ENCODE measurements around the gene MKS1. TPM values are rescaled to one million over a fixed set of nuclear protein-coding genes. Genes with fewer than 3 reads are reported as not detected.
A peak's percentile ranks its signal among the peaks of the same experiment; 100 is the strongest.

MKS1 gene
- polyA plus RNA-seq, 1 donor: 53.2 TPM

- no peak for DNase-seq
Measured at GRCh38 chr17:58205936-58206335, 13.1 kb downstream of the MKS1 start.

DNA sequence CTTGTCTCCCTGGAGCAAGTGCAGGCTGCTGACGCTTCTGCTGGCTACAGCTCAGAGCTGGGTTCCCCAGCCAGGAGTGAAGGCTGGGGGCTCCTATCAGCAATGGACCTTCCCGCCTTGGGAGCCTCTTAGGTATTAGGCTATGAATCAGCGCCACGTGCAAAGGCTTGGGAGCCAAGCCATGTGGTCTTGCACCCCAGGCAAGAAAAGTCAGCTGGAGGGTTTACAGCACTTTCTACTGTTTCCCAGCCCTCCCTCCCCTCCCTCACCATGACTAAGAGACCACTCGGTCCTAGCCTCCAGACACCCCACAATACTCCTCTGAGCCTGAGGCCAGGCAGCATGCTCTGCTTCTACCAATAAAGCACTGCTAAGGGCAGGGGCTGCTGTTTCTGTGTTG lies 14.3 kb downstream of the MKS1 start:
- no peak for DNase-seq

DNA sequence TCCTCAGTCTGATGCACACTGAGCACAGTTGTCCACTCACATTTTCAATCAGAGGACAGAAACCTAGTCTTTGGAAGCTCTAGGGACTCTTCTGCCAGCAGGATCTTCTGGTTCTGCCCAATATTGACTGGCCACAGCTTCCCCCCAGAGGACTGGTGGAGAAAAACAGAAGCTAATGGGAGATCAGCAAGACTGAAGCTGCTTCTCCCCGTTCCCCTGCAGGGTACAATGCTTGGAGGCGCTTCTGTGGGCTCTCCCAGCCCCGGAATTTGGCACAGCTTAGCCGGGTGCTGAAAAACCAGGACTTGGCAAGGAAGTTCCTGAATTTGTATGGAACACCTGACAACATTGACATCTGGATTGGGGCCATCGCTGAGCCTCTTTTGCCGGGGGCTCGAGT lies 16.2 kb downstream of the MKS1 start:
- no peak for DNase-seq

- DNase-seq: peak; percentile 11
Measured at GRCh38 chr17:58200024-58200633, 18.9 kb downstream of the MKS1 start.

- DNase-seq: no peak
Measured at GRCh38 chr17:58196610-58197009, 22.4 kb downstream of the MKS1 start.

GRCh38 chr17:58195518-58196123 lies 23.4 kb downstream of the MKS1 start:
- no peak for DNase-seq

DNA sequence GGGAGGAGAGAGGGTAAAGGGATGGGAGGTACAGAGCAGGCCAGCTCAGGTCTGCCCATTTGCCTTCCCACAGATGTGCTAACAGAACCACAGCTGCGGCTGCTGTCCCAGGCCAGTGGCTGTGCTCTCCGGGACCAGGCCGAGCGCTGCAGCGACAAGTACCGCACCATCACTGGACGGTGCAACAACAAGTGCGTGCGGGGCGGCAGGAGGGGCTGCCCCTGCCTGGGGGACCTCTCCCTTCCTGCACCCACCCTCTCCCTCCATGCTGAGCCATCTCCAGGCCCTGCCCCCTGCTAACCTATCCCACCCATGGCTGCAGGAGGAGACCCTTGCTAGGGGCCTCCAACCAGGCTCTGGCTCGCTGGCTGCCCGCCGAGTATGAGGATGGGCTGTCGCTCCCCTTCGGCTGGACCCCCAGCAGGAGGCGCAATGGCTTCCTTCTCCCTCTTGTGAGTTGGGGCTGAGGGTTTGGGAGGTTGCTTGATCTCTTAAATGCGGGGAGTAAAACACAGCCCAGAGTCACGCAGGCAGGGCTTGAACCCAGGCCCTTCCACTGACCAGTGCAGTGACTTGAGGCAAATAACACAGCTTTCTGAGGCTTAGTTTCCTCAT lies 25.3 kb downstream of the MKS1 start:
- no peak for DNase-seq

GRCh38 chr17:58192612-58193011 lies 26.4 kb downstream of the MKS1 start, which contains the start of gene EPX:
Gene EPX, plus strand, starts transcription at chr17:58192726. Its CDS starts 121 bp downstream, at chr17:58192847.
- DNase-seq: no peak

DNA sequence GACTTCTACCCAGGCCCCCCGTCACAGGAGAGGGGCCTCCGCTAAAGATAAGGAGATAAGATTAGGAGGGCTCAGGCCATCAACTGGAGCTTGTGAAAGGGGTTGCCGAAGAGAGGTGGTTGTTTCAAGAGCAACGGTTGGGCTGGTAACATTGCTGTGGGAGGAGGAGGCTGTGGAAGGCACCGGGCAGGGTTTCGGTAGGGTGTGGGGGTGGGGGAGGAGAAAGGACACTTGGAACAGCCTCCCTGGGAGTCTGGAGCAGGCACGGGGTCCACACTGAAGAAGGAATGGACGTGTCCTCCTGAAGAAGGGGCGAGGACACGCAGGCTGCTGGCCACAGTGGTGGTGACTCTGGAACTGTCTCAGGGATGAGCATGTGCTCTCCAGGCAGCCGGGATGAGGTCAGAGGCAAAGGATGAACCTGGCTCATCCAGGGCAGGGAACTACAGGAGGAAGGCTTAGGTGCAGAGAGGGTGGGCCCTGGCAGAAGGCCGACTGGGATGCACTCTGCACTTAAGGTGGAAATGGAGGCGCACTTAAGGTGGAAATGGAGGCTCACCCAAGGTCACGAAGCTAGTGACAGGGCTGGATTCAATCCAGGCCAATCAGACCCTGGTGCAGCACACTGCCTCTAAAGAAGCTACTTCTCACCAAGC lies 27.7 kb downstream of the MKS1 start:
- DNase-seq: no peak

- DNase-seq: no peak
Measured at GRCh38 chr17:58189436-58190146, 29.5 kb downstream of the MKS1 start.

DNA sequence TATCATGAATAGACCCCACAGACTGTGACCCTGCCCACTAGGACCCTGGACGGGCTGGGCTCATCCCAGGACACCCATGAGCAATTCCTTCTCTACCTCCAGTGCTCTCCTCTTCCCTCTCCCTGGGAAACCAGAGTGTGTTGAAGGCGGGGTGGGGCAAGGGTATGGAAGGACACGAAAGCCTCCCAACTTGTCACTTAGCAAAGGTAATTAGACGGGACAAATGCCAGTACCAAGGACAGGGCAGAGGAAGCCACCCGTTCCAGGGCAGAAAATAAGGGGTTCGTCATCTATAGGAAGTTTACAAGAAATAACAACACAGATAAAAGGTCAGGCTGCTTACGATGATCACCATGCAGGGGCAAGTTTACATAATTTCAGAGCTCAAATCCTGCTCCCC lies 31.4 kb downstream of the MKS1 start:
- no peak for DNase-seq

- DNase-seq: no peak
Measured at GRCh38 chr17:58187063-58187462, 32.0 kb downstream of the MKS1 start.

DNA sequence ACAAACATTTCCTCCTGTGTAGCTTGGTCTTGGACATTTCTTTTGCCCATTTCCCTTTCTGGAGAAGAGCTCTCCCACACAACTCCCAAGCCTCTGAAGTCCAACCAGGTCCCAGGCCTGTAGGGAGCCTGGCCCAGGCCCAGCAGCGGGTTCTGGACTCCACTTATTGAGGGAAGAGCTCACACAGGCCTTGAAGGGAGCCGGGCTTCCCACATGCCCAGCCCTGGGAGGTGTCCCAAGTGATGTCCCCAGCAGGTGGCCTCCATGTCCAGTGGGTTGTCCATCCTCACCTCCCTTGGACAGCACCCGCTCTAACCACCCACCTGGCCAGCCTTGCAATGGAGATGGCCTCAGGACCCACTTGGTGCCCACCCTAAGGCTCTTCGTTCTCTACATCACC lies 32.5 kb downstream of the MKS1 start:
- DNase-seq: no peak

DNA sequence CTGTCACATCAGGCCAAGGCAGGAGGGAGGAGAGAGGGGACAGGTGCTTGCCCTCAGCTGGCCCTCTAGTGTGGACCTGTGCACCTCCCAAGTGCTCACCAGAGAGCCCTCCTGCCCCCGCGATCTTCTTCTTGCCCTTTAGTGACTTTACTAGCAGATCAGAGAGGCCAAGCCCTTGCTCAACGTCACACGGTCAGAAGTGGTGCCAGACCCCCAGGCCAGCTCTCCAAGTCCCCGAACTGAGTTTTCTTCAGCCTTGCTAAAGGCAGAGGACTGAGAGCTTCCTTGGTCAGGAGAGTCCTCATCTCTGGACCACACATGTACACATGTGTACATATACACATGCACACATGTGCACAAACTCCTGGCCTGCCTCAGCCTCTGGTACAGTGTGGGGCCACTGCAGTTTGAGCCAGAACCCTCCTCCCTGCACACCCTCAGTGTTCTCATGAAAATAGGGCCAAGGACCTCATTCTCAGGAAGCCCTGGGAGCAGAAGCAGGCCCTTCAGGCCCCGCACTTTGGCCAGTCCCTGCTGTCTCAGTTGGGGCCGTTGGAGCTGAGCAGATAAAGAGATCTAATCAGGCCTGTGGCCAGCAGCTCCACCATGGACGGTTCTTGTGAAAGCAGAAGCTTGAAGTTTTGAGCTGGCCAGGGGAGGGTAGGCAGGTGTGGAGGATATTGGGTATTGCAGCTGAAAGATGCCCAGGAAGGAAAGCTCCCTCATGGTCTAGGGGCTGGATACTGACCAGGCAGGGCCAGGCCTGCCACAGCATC lies 33.9 kb downstream of the MKS1 start:
- no peak for DNase-seq

DNA sequence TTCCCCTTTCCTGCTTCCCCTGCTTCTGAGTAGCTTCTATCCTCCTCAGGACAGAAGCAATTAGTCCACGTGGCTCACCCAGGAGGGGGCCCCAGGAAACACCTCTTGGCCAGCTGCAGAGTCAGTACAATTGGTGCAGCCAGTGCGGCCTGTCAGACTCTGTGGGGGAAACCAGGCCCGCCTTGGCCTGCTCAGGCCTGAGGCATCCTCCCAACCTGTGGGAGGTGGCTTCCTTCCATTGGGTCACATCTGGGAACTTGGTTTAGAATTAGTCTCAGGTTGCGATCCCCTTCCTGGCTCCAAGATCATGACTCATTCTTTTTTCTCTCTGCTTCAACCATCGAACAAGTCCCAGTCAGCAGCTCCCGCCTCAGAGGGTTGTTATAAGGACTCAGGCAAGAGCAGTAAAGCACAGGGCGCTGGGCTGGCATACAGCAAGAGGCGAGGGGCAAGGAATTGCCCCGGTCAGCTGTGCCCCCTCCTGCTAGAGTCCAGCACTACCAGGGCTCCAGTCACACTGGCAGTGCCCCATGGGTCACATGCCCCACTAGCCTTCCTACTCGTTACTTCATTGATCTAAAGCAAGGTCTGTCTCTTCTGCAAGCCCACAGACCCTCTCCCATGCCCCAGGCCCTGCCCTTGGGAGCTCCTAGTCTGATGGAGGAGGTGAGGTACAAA lies 34.6 kb downstream of the MKS1 start:
- no peak for DNase-seq

DNA sequence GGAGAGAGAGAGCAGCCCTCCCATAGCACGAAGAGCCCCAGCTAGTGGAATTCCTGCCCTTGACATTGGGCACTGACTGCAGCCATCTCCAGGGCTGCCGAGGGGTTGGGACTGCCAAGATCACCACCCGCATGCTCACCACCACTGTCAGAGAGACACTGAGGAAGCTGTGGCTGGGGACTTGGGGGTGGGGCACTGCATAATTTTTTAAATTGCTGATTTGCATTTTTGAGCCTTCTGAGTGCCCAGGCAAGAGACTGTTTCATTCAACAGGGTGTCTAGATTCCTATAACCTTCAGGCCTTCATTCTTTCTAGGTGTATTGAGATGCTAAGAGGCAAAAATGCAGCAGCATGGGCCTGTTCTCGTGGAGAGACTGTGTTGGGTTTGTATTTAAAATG lies 35.5 kb downstream of the MKS1 start:
- DNase-seq: no peak

- no peak for DNase-seq
Measured at GRCh38 chr17:58181796-58182195, 37.3 kb downstream of the MKS1 start.

DNA sequence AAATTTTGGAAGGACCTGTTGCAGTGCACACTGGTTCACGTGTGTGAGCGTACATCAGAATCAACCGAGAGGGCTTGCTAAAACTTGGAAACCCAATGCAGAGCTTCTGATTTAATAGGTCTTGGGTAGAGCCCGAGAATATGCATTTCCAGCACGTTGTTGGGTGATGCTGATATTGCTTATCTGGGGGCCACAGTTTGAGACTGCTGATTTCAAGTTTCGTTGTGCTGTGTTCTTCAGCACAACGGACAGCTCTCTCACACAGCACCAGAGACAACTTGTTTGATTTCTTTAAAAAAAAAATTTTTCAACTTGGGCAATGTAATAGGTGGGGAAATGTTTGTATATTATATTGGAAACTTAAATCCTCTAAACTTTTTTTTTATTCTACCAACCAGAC lies 42.9 kb downstream of the MKS1 start:
- DNase-seq: no peak

- no peak for DNase-seq
Measured at GRCh38 chr17:58174871-58175270, 44.2 kb downstream of the MKS1 start.

- DNase-seq: no peak
Measured at GRCh38 chr17:58172369-58173071, 46.5 kb downstream of the MKS1 start.

GRCh38 chr17:58170622-58171021 lies 48.4 kb downstream of the MKS1 start:
- no peak for DNase-seq
